SK-N-SH (cell line): Measurements from ENCODE around the gene TP53AIP1.

Experiments used
- CTCF ChIP-seq: fragments of 200-600 bp; sonication (generic); IDR thresholded peaks from 2 replicates; pipeline ENCODE4 v1.6.1; 2017; ENCODE audit warnings: antibody characterized with exemption, mild to moderate bottlenecking, moderate library complexity
- GATA2 ChIP-seq: sonication (generic); formaldehyde crosslinking; IDR thresholded peaks from 2 replicates; pipeline ENCODE4 v1.5.0; 2020; ENCODE audit warnings: mild to moderate bottlenecking, missing genetic modification reagents
- NRF1 ChIP-seq: IDR thresholded peaks from 2 replicates; pipeline ENCODE4 v1.6.1; 2012; ENCODE audit warnings: low read depth, mild to moderate bottlenecking, low read length
- POLR2AphosphoS5 ChIP-seq: IDR thresholded peaks from 2 replicates; pipeline ENCODE4 v1.6.1; 2012; ENCODE audit warnings: low read depth, low read length
- RFX5 ChIP-seq: IDR thresholded peaks from 2 replicates; pipeline ENCODE4 v1.6.1; 2012; ENCODE audit warnings: mild to moderate bottlenecking, improper control_type of control experiment, low read length
- SIN3A ChIP-seq: IDR thresholded peaks from 2 replicates; pipeline ENCODE4 v1.6.1; 2012; ENCODE audit warnings: low read depth, mild to moderate bottlenecking, low read length, moderate library complexity, borderline replicate concordance
- YY1 ChIP-seq: IDR thresholded peaks from 2 replicates; pipeline ENCODE4 v1.4.0; 2012; ENCODE audit warnings: low read depth, mild to moderate bottlenecking
- TF ChIP-seq, protein P1 (sequence below): IDR thresholded peaks from 2 replicates; pipeline ENCODE4; 2012
- TF ChIP-seq, protein P2 (sequence below): IDR thresholded peaks from 2 replicates; pipeline ENCODE4 v1.4.0; 2012; ENCODE audit warnings: low read depth

DNA sequence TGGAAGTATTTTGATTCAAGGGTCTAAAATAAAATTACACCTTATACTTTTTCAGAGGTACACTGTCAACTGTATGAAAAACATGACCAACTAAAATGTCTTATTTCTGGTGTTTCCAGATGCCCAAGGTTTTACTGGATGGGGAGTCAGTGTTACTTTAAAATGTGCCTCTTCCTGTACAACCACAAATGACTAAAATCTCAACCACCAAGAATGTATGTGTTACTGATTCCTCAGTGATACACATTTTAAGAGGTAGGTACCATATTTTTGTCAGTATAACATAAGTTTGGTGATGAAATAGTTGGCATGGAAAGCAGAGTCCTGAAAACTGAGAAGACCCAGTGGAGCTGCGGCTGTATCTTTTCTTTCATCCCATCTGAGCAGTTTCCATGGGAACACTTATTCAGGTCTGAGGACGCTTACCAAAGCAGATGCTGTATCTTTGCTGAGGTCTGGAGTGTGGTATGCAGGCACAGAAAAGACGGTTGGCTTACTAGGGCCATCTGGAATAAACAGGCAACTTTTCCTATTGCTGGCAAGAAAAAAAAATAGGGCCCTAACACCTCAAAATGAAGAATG is 21.2 kb upstream of the TP53AIP1 start:
- TF ChIP-seq CTCF = no peak
- no peak for TF ChIP-seq NRF1
- TF ChIP-seq GATA2 (CRISPR knock-in tag) = no peak
- no peak for TF ChIP-seq SIN3A
- TF ChIP-seq, protein P1, sequence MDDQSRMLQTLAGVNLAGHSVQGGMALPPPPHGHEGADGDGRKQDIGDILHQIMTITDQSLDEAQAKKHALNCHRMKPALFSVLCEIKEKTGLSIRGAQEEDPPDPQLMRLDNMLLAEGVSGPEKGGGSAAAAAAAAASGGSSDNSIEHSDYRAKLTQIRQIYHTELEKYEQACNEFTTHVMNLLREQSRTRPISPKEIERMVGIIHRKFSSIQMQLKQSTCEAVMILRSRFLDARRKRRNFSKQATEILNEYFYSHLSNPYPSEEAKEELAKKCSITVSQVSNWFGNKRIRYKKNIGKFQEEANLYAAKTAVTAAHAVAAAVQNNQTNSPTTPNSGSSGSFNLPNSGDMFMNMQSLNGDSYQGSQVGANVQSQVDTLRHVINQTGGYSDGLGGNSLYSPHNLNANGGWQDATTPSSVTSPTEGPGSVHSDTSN = no peak
- no peak for TF ChIP-seq YY1
- TF ChIP-seq RFX5 = no peak
- TF ChIP-seq, protein P2, sequence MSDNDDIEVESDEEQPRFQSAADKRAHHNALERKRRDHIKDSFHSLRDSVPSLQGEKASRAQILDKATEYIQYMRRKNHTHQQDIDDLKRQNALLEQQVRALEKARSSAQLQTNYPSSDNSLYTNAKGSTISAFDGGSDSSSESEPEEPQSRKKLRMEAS = no peak
- no peak for TF ChIP-seq POLR2AphosphoS5
